ENCODE results near the gene SPTBN4.
"Not testable (repeated sequence)": the region's sequence is repeated elsewhere in the genome, so short reads cannot be mapped to it uniquely, and the experiment has no call there.

Gene SPTBN4

DNA sequence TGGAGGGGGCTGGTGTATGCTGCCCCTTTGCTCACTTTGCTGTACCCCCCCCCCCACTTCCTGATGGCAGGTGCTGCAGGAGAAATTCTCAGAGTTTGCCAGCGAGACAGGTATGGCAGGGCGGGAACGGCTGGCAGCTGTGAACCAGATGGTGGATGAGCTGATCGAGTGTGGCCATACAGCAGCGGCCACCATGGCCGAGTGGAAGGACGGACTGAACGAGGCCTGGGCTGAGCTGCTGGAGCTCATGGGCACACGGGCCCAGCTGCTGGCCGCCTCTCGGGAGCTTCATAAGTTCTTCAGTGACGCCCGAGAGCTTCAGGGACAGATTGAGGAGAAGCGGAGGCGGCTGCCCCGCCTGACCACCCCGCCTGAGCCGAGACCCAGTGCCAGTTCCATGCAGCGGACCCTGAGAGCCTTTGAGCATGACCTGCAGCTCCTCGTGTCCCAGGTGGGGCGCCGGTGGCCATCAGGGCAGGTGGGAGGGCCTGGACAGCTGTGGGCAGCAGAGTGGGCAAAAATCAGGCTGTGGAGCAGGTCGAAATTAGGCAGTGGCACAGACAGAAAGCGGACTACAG is 90.2 kb downstream of the SPTBN4 start:
- H3K9me3 ChIP-seq (ENCODE audit: control insufficient read depth, insufficient read depth, low read length) = no peaks in the 10 kb centered on the region
- no peak overlapping the region for H3K9ac ChIP-seq (ENCODE audit: low read depth, low read length)
- peaks cover 43% of the 10 kb centered on the region for H3K27me3 ChIP-seq (ENCODE audit: control insufficient read depth, insufficient read depth, low read length)

DNA sequence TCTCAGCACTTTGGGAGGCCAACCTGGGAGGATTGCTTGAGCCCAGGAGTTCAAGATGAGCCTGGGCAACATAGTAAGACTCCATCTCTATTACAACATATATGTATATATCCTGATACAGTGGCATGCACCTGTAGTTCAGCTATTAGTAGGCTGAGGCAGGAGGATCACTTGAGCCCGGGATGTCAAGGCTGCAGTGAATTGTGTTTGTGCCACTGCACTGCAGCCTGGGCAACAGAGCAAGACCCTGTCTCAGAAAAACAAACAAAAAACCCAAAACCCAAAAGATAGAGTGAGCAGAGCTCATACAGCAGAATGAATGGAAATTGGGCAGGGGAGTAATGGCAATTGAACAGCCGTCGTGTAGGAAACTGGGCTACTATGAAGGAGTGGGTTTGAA is 92.6 kb downstream of the SPTBN4 start:
- Histone ChIP-seq H3K36me3 (ENCODE audit: control insufficient read depth, insufficient read depth, low read length) (no peaks in the 10 kb centered on the region), H3K27me3 (ENCODE audit: control insufficient read depth, insufficient read depth, low read length) (peaks cover 27% of the 10 kb centered on the region), H3K9ac (ENCODE audit: low read depth, low read length) (no peak overlapping the region), H3K27ac (ENCODE audit: low read depth, low read length) (no peak overlapping the region), H3K4me3 (ENCODE audit: low read depth, low read length) (no peak overlapping the region), H3K9me3 (ENCODE audit: control insufficient read depth, insufficient read depth, low read length) (no peaks in the 10 kb centered on the region), H3K4me1 (ENCODE audit: control insufficient read depth, insufficient read depth, low read length) (peaks cover 3% of the 10 kb centered on the region; the same call in 1 of the 2 replicates)

More for the DNA sequence above, 90.2 kb downstream of the SPTBN4 start:
- Histone ChIP-seq H3K4me1 (ENCODE audit: control insufficient read depth, insufficient read depth, low read length) (peaks cover 7% of the 10 kb centered on the region; the same call in 1 of the 2 replicates), H3K36me3 (ENCODE audit: control insufficient read depth, insufficient read depth, low read length) (no peaks in the 10 kb centered on the region), H3K27ac (ENCODE audit: low read depth, low read length) (no peak overlapping the region), H3K4me3 (ENCODE audit: low read depth, low read length) (no peak overlapping the region)

DNA sequence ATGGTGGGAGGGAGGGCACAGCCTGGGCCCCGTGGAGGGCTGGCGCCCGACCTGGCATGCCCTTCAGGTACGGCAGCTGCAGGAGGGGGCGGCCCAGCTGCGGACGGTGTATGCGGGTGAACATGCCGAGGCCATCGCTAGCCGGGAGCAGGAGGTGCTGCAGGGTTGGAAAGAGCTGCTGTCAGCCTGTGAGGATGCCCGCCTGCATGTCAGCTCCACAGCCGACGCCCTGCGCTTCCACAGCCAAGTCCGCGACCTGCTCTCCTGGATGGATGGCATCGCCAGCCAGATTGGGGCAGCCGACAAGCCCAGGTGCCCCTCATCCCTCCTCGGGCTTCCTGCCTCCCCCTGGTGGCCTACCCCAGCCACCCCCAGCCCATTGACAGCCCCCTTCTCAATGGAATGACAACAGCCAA is 93.3 kb downstream of the SPTBN4 start:
- Histone ChIP-seq H3K9ac (ENCODE audit: low read depth, low read length) (no peak overlapping the region), H3K27ac (ENCODE audit: low read depth, low read length) (no peak overlapping the region), H3K9me3 (ENCODE audit: control insufficient read depth, insufficient read depth, low read length) (no peaks in the 10 kb centered on the region), H3K36me3 (ENCODE audit: control insufficient read depth, insufficient read depth, low read length) (no peaks in the 10 kb centered on the region), H3K4me3 (ENCODE audit: low read depth, low read length) (no peak overlapping the region), H3K4me1 (ENCODE audit: control insufficient read depth, insufficient read depth, low read length) (no peaks in the 10 kb centered on the region), H3K27me3 (ENCODE audit: control insufficient read depth, insufficient read depth, low read length) (peaks cover 24% of the 10 kb centered on the region)

DNA sequence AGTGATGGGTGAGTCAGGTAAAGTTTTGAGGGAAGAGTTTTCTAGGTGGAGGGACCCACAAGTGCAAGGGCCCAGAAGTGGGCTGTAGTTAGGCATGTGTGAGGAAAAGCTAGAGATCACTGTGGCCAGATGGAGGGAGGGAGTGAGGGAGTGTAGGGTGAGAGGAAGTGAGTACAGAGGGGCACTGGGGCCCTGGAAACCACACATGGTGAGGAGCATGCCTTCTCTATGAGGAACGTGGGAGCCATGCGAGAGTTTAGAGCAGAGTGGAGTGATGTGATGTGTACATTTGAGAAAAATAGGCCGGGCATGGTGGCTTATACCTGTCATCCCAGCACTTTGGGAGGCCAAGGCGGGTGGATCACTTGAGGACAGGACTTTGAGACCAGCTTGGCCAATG is 95.1 kb downstream of the SPTBN4 start:
- no peak overlapping the region for H3K9ac ChIP-seq (ENCODE audit: low read depth, low read length)
- H3K36me3 ChIP-seq (ENCODE audit: control insufficient read depth, insufficient read depth, low read length) = no peaks in the 10 kb centered on the region
- H3K4me1 ChIP-seq (ENCODE audit: control insufficient read depth, insufficient read depth, low read length) = no peaks in the 10 kb centered on the region
- peaks cover 26% of the 10 kb centered on the region for H3K27me3 ChIP-seq (ENCODE audit: control insufficient read depth, insufficient read depth, low read length)
- no peaks in the 10 kb centered on the region for H3K9me3 ChIP-seq (ENCODE audit: control insufficient read depth, insufficient read depth, low read length)
- H3K4me3 ChIP-seq (ENCODE audit: low read depth, low read length) = no peak overlapping the region
- no peak overlapping the region for H3K27ac ChIP-seq (ENCODE audit: low read depth, low read length)

DNA sequence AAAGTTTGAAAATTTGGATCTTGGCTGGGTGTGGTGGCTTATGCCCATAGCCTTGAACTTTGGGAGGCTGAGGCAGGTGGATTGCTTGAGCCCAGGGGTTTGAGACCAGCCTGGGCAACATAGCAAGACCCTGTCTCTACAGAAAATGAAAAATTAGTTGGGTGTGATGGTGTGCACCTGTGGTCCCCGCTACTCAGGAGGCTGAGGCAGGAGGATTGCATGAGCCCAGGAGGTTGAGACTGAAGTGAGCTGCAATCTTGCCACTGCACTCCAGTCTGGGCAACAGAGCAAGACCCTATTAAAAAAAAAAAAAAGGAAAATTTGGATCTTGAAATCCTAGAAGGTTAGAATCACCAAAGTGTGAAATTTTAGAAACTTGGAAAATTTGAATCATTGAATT is 97.7 kb downstream of the SPTBN4 start:
- H3K36me3 ChIP-seq (ENCODE audit: control insufficient read depth, insufficient read depth, low read length); H3K4me1 ChIP-seq (ENCODE audit: control insufficient read depth, insufficient read depth, low read length); H3K4me3 ChIP-seq (ENCODE audit: low read depth, low read length); H3K9ac ChIP-seq (ENCODE audit: low read depth, low read length); H3K9me3 ChIP-seq (ENCODE audit: control insufficient read depth, insufficient read depth, low read length); H3K27ac ChIP-seq (ENCODE audit: low read depth, low read length): not testable (repeated sequence)
- peaks cover 51% of the 10 kb centered on the region for H3K27me3 ChIP-seq (ENCODE audit: control insufficient read depth, insufficient read depth, low read length)

DNA sequence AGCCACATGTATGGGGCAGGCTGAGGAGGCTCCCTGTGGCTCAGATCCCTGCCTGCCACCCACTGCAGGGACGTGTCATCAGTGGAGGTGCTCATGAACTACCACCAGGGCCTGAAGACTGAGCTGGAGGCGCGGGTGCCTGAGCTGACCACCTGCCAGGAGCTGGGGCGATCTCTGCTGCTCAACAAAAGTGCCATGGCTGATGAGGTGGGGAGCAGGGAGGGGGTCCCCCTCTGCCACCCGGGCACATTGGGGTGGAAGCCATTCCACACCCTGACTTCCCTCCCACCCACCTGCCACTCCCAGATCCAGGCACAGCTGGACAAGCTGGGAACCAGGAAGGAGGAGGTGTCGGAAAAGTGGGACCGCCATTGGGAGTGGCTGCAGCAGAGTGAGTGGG is 98.6 kb downstream of the SPTBN4 start:
- no peaks in the 10 kb centered on the region for H3K9me3 ChIP-seq (ENCODE audit: control insufficient read depth, insufficient read depth, low read length)
- no peaks in the 10 kb centered on the region; the same call in 1 of the 2 replicates for H3K4me1 ChIP-seq (ENCODE audit: control insufficient read depth, insufficient read depth, low read length)
- no peak overlapping the region for H3K4me3 ChIP-seq (ENCODE audit: low read depth, low read length)
- peaks cover 60% of the 10 kb centered on the region for H3K27me3 ChIP-seq (ENCODE audit: control insufficient read depth, insufficient read depth, low read length)
- H3K9ac ChIP-seq (ENCODE audit: low read depth, low read length) = no peak overlapping the region
- no peaks in the 10 kb centered on the region for H3K36me3 ChIP-seq (ENCODE audit: control insufficient read depth, insufficient read depth, low read length)
- H3K27ac ChIP-seq (ENCODE audit: low read depth, low read length) = no peak overlapping the region

DNA sequence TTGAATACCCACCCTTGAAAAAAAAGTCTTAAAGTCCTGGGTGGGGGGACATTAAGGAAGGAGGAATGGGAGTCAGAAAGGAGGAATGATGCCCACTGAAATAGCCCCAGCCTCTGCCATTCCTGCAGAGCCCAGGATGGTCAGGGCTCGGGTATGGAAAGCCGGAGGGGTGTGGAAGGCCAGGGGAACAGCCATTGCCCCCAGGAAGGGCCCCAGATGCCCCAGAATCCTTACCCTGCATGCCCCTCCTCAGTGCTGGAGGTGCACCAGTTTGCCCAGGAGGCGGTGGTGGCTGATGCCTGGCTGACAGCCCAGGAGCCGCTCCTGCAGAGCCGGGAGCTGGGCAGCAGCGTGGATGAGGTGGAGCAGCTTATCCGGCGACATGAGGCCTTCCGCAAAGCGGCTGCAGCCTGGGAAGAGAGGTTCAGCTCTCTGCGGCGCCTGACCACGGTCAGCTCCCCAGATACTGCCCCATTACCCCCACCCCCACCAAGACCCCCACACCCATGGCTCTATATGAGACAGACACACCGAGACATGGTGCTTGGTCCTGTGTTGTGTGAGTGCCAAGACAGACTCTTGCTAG is 99.2 kb downstream of the SPTBN4 start:
- Histone ChIP-seq H3K36me3 (ENCODE audit: control insufficient read depth, insufficient read depth, low read length) (no peaks in the 10 kb centered on the region), H3K9ac (ENCODE audit: low read depth, low read length) (no peak overlapping the region), H3K4me3 (ENCODE audit: low read depth, low read length) (no peak overlapping the region), H3K9me3 (ENCODE audit: control insufficient read depth, insufficient read depth, low read length) (no peaks in the 10 kb centered on the region), H3K4me1 (ENCODE audit: control insufficient read depth, insufficient read depth, low read length) (no peaks in the 10 kb centered on the region; the same call in 1 of the 2 replicates), H3K27ac (ENCODE audit: low read depth, low read length) (no peak overlapping the region), H3K27me3 (ENCODE audit: control insufficient read depth, insufficient read depth, low read length) (peaks cover 60% of the 10 kb centered on the region)

DNA sequence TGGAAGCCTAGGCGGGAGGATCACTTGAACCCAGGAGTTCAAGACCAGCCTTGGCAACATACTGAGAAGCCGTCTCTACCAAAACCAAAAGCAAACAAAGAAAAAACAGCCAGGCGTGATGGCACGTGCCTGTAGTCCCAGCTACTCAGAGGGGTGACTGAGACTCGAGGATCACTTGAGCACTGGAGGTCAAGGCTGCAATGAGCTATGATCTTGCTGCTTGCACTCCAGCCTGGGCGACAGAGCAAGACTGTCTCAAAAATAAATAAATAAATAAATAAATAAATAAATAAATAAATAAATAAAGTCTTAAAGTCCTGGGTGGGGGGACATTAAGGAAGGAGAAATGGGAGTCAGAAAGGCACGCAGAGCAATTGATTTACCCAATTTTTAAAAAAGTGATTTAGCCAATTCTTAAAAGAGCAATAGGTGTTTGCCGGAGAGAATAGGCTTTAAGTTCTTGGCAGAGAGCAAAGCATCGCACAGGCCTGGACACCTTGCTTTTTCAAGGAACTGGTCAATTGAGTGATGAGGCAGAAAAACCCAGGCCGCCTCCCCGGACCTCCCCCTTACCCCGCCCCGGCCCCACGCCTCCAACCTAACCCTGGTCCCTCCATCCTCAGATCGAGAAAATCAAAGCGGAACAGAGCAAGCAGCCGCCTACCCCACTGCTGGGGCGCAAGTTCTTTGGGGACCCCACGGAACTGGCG is 100.4 kb downstream of the SPTBN4 start:
- Histone ChIP-seq H3K4me3 (ENCODE audit: low read depth, low read length) (peak overlapping the region; percentile 61), H3K27ac (ENCODE audit: low read depth, low read length) (no peak overlapping the region), H3K9me3 (ENCODE audit: control insufficient read depth, insufficient read depth, low read length) (no peaks in the 10 kb centered on the region), H3K9ac (ENCODE audit: low read depth, low read length) (no peak overlapping the region), H3K4me1 (ENCODE audit: control insufficient read depth, insufficient read depth, low read length) (no peaks in the 10 kb centered on the region; the same call in 1 of the 2 replicates), H3K36me3 (ENCODE audit: control insufficient read depth, insufficient read depth, low read length) (no peaks in the 10 kb centered on the region), H3K27me3 (ENCODE audit: control insufficient read depth, insufficient read depth, low read length) (peaks cover 60% of the 10 kb centered on the region)

DNA sequence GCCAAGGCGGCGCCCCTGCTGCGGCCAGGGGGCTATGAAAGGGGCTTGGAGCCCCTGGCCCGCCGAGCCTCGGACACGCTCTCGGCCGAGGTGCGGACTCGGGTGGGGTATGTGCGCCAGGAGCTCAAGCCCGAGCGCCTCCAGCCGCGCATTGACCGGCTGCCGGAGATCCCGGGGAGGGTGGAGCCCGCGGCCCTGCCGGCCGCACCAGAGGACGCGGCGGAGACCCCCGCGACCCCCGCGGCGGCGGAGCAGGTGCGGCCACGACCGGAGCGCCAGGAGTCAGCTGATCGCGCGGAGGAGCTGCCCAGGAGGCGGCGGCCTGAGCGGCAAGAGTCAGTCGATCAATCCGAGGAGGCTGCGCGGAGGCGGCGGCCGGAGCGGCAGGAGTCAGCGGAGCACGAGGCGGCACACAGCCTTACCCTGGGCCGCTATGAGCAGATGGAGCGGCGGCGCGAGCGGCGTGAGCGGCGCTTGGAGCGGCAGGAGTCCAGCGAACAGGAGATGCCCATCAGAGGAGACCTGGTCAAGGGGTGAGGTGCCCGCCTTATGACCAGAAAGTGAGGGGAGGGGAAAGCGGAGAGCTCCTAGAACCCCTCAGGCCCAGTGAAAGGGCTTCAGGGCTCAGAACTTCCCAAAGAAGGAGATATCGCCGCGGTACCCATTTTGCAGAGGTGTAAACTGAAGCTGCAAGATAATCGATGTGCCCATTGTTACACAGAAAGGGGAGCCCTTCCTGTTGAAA is 101.1 kb downstream of the SPTBN4 start:
- Histone ChIP-seq H3K27ac (ENCODE audit: low read depth, low read length) (no peak overlapping the region), H3K4me1 (ENCODE audit: control insufficient read depth, insufficient read depth, low read length) (no peaks in the 10 kb centered on the region; the same call in 1 of the 2 replicates), H3K9me3 (ENCODE audit: control insufficient read depth, insufficient read depth, low read length) (no peaks in the 10 kb centered on the region), H3K9ac (ENCODE audit: low read depth, low read length) (no peak overlapping the region), H3K4me3 (ENCODE audit: low read depth, low read length) (peak overlapping the region; percentile 61), H3K36me3 (ENCODE audit: control insufficient read depth, insufficient read depth, low read length) (no peaks in the 10 kb centered on the region), H3K27me3 (ENCODE audit: control insufficient read depth, insufficient read depth, low read length) (peaks cover 60% of the 10 kb centered on the region)

DNA sequence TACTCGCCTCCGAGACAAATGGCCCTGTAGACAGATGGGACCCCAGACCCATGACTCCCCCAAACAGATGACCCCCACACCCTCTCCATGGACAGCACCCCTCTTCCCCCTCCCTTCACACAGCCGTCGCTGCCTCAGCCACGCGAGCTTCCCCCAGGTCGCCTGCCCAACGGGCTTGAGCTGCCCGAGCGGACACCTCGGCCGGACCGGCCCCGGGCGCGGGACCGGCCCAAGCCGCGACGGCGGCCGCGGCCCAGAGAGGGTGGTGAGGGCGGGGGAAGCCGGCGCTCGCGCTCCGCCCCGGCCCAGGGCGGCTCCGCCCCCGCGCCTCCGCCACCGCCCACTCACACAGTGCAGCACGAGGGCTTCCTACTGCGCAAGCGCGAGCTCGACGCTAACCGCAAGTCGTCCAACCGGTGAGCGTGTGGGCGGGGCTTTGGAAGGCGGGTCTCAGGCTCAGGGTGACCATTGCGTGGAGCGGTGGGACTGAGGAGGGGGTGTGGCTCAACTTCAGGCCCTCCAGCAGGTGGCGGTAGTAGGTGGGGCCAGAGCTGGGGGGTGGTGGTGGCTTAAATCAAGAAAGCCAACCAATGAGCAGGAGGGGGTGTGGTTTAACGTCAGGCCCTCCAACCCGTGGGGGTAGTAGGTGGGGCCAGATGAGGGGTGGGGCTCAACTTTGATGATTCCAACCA is 103.7 kb downstream of the SPTBN4 start:
- Histone ChIP-seq H3K9me3 (ENCODE audit: control insufficient read depth, insufficient read depth, low read length) (no peaks in the 10 kb centered on the region), H3K36me3 (ENCODE audit: control insufficient read depth, insufficient read depth, low read length) (no peaks in the 10 kb centered on the region), H3K4me1 (ENCODE audit: control insufficient read depth, insufficient read depth, low read length) (no peaks in the 10 kb centered on the region; the same call in 1 of the 2 replicates), H3K27me3 (ENCODE audit: control insufficient read depth, insufficient read depth, low read length) (peaks cover 48% of the 10 kb centered on the region), H3K4me3 (ENCODE audit: low read depth, low read length) (peak overlapping the region; percentile 64), H3K9ac (ENCODE audit: low read depth, low read length) (no peak overlapping the region), H3K27ac (ENCODE audit: low read depth, low read length) (no peak overlapping the region)
